ENCODE data around the gene ZNF276.
"Not testable (repeated sequence)": the region's sequence is repeated elsewhere in the genome, so short reads cannot be mapped to it uniquely, and the experiment has no call there.

The ZNF276 gene

GRCh38 chr16:89720813-89721545 lies at the start of gene ZNF276, which contains the start of gene VPS9D1:
ZNF276 (plus strand) TSS chr16:89721537; CDS start chr16:89721641, 104 bp downstream.
VPS9D1 (minus strand) TSS chr16:89720898; CDS start chr16:89720861, 37 bp downstream.
- FAIRE-seq: peak; percentile 18
- DNase-seq (ENCODE audit: insufficient read length, low spot score): peak; percentile 65

- FAIRE-seq; DNase-seq (ENCODE audit: insufficient read length, low spot score): not testable (repeated sequence)
Measured at GRCh38 chr16:89671565-89671964, 49.8 kb upstream of the ZNF276 start.

- DNase-seq (ENCODE audit: insufficient read length, low spot score): no peak
- no peak for FAIRE-seq
Measured at GRCh38 chr16:89672177-89672941, 49.0 kb upstream of the ZNF276 start.

GRCh38 chr16:89678258-89678657 lies 43.1 kb upstream of the ZNF276 start:
- DNase-seq (ENCODE audit: insufficient read length, low spot score) (no peak), FAIRE-seq (no peak)

- no peak for FAIRE-seq
Measured at GRCh38 chr16:89685916-89686315, 35.4 kb upstream of the ZNF276 start.

GRCh38 chr16:89686520-89687091 lies 34.7 kb upstream of the ZNF276 start, which contains the start of gene CDK10:
CDK10 (plus strand) TSS chr16:89686689; CDS start chr16:89686711, 22 bp downstream.
- peak; percentile 98 for DNase-seq (ENCODE audit: insufficient read length, low spot score)
- FAIRE-seq: peak; percentile 88

More at GRCh38 chr16:89685916-89686315, 35.4 kb upstream of the ZNF276 start:
- DNase-seq (ENCODE audit: insufficient read length, low spot score): no peak

GRCh38 chr16:89687092-89687940 lies 34.0 kb upstream of the ZNF276 start:
- peak; percentile 89 for DNase-seq (ENCODE audit: insufficient read length, low spot score)
- peak; percentile 80 for FAIRE-seq

GRCh38 chr16:89688395-89688794 lies 32.9 kb upstream of the ZNF276 start:
- FAIRE-seq: no peak

GRCh38 chr16:89689142-89689541 lies 32.2 kb upstream of the ZNF276 start:
- FAIRE-seq (no peak), DNase-seq (ENCODE audit: insufficient read length, low spot score) (no peak)

More at GRCh38 chr16:89688395-89688794, 32.9 kb upstream of the ZNF276 start:
- DNase-seq (ENCODE audit: insufficient read length, low spot score): no peak

GRCh38 chr16:89689621-89690020 lies 31.7 kb upstream of the ZNF276 start:
- not testable (repeated sequence) for FAIRE-seq; DNase-seq (ENCODE audit: insufficient read length, low spot score)

- no peak for DNase-seq (ENCODE audit: insufficient read length, low spot score)
- FAIRE-seq: no peak
Measured at GRCh38 chr16:89690392-89690901, 30.9 kb upstream of the ZNF276 start.

GRCh38 chr16:89691231-89691985 lies 29.9 kb upstream of the ZNF276 start:
- no peak for DNase-seq (ENCODE audit: insufficient read length, low spot score)
- no peak for FAIRE-seq

GRCh38 chr16:89691986-89692569 lies 29.3 kb upstream of the ZNF276 start:
- DNase-seq (ENCODE audit: insufficient read length, low spot score): no peak
- FAIRE-seq: no peak

GRCh38 chr16:89693289-89693731 lies 28.0 kb upstream of the ZNF276 start:
- no peak for DNase-seq (ENCODE audit: insufficient read length, low spot score)
- FAIRE-seq: no peak

- DNase-seq (ENCODE audit: insufficient read length, low spot score): no peak
- no peak for FAIRE-seq
Measured at GRCh38 chr16:89693931-89694783, 27.2 kb upstream of the ZNF276 start.

GRCh38 chr16:89694784-89695085 lies 26.6 kb upstream of the ZNF276 start:
- DNase-seq (ENCODE audit: insufficient read length, low spot score); FAIRE-seq: not testable (repeated sequence)

GRCh38 chr16:89695086-89695874 lies 26.1 kb upstream of the ZNF276 start:
- FAIRE-seq (no peak), DNase-seq (ENCODE audit: insufficient read length, low spot score) (no peak)
